Right ventricle myocardium superior (tissue), 1 donor: Measurements from ENCODE around the gene EIF2B1. TPM values are rescaled to one million over a fixed set of nuclear protein-coding genes. Genes with fewer than 3 reads are reported as not detected.
A peak's percentile ranks its signal among the peaks of the same experiment; 100 is the strongest.
"Not testable (repeated sequence)": the region's sequence is repeated elsewhere in the genome, so short reads cannot be mapped to it uniquely, and the experiment has no call there.

Experiments
- ATAC-seq: fragments of 200-7000 bp; cut with Tn5 transposase; one replicate; pipeline ENCODE4 v1.9.1; 2020; ENCODE audit warnings: mild to moderate bottlenecking; ENCODE audit not compliant: poor library complexity
- DNase-seq: peaks from one replicate; pipeline ENCODE4 v3.0.0-alpha.2; 2020
- intact Hi-C: fragments of 100-400 bp; cut with DNase I; formaldehyde crosslinking; loops from one replicate; pipeline ENCODE4 v1.11.2; 2022
- total RNA-seq: library from RNA; stranded (reverse); fragmentation: NEBNext Ultra II Directional; extraction: Animal tissue kit (Norgen Biotek cat#: 25700); gene quantifications from one replicate; pipeline ENCODE4 v1.2.1, GENCODE V29; 2021
- donor health status: DM: no; HTN: yes; CAD: no; lungs with severe emphysema.

Gene EIF2B1
- total RNA-seq, 1 donor from 2014 or later = 28.6 TPM

- not testable (repeated sequence) for DNase-seq, ATAC-seq
- intact Hi-C loops = loop anchor here (5.0 kb wide), 1 partner anchor 37 kb away; no protein-coding TSS in a partner anchor
These were observed 54.7 kb downstream of the EIF2B1 start for GRCh38 chr12:123578829-123579228.

GRCh38 chr12:123578243-123578642 is 55.2 kb downstream of the EIF2B1 start:
- intact Hi-C loops = loop anchor here (5.0 kb wide), 1 partner anchor 36 kb away; no protein-coding TSS in a partner anchor
- no peak for DNase-seq
- ATAC-seq = no peak

GRCh38 chr12:123576611-123577010 is 56.9 kb downstream of the EIF2B1 start:
- intact Hi-C loops = loop anchor here (5.0 kb wide), 1 partner anchor 34 kb away; no protein-coding TSS in a partner anchor
- DNase-seq = no peak
- no peak for ATAC-seq

GRCh38 chr12:123573870-123574269 is 59.6 kb downstream of the EIF2B1 start:
- ATAC-seq (no peak), DNase-seq (no peak)
- intact Hi-C loops = no loop called here

- intact Hi-C loops = no loop called here
- DNase-seq (no peak), ATAC-seq (no peak)
These were observed 61.1 kb downstream of the EIF2B1 start for GRCh38 chr12:123572391-123572790.

- peak; percentile 65 for DNase-seq
- peak; percentile 71 for ATAC-seq
- intact Hi-C loops = no loop called here
These were observed 62.1 kb downstream of the EIF2B1 start for GRCh38 chr12:123571343-123571813.

Other genes starting within 250 kb of the EIF2B1 start
- gene KMT5A, start 249.6 kb downstream of the EIF2B1 start, total RNA-seq = 31.8 TPM
- 1.9 TPM for gene RILPL2, start 197.0 kb downstream of the EIF2B1 start, total RNA-seq
- 23.4 TPM for gene SNRNP35, start 175.5 kb downstream of the EIF2B1 start, total RNA-seq
- 92.4 TPM for gene RILPL1, start 100.0 kb downstream of the EIF2B1 start, total RNA-seq
- gene TMED2, start 49.1 kb downstream of the EIF2B1 start, total RNA-seq = 155 TPM
- gene DDX55, start 31.6 kb downstream of the EIF2B1 start, total RNA-seq = 4.0 TPM
- 11.1 TPM for gene GTF2H3, start 143 bp upstream of the EIF2B1 start, total RNA-seq
- 3.3 TPM for gene TCTN2, start 37.4 kb upstream of the EIF2B1 start, total RNA-seq
- gene ATP6V0A2, start 78.7 kb upstream of the EIF2B1 start, total RNA-seq = 9.8 TPM
- 0.08 TPM for gene DNAH10, start 128.6 kb upstream of the EIF2B1 start, total RNA-seq